ENCODE data around the gene LEMD2.

LEMD2 gene

DNA sequence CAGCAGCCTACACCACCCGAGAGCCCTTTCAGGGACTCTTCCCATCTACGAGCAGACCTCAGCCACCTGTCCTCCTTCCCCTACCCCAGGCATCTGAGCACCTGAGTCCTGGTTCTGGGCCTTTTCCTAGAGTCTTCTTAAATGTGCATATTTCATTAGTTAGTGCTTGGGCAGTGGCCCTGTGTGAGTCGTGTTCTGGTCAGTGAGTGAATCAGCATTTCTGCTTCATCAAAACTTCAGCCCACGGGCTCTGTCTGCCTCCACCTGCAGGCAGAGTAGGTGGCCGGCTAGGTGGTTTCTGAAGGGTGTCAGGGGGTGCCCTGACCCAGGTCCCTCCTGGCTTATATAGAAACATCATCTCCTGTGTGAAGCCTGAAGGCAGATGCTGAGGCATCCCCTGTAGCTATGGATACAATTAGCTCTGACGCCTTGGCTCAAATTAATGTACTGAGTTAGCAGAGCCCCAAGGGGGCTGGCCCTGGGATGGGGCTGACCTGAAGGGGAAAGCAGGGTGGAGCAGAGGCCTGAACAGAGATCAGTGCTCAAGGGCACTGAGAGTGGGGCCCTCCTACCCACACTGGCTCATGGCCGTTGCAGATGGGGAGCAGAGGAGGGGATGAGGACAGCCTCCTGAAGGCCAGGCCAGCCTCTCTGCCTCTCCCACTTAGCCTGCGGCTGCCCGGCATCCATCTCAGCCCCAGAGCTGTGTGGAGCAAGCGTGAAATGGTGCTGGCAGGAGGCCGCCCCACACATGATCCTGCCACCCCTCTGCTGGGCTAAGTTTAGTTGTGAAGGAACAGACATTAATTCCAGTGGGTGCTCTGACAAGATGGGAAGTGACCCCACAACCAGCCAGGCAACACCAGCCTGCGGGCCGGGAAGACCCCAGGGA is 55.9 kb downstream of the LEMD2 start:
- no peak for DNase-seq (ENCODE audit: low read depth)
- H3K4me3 ChIP-seq (ENCODE audit: low read length), result no peak overlapping the region
- TF ChIP-seq, protein P1, sequence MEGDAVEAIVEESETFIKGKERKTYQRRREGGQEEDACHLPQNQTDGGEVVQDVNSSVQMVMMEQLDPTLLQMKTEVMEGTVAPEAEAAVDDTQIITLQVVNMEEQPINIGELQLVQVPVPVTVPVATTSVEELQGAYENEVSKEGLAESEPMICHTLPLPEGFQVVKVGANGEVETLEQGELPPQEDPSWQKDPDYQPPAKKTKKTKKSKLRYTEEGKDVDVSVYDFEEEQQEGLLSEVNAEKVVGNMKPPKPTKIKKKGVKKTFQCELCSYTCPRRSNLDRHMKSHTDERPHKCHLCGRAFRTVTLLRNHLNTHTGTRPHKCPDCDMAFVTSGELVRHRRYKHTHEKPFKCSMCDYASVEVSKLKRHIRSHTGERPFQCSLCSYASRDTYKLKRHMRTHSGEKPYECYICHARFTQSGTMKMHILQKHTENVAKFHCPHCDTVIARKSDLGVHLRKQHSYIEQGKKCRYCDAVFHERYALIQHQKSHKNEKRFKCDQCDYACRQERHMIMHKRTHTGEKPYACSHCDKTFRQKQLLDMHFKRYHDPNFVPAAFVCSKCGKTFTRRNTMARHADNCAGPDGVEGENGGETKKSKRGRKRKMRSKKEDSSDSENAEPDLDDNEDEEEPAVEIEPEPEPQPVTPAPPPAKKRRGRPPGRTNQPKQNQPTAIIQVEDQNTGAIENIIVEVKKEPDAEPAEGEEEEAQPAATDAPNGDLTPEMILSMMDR (IDR thresholded peaks at IDR 0.05; ENCODE audit: insufficient read depth, low read depth, low read length, missing control alignments), result no peak

DNA sequence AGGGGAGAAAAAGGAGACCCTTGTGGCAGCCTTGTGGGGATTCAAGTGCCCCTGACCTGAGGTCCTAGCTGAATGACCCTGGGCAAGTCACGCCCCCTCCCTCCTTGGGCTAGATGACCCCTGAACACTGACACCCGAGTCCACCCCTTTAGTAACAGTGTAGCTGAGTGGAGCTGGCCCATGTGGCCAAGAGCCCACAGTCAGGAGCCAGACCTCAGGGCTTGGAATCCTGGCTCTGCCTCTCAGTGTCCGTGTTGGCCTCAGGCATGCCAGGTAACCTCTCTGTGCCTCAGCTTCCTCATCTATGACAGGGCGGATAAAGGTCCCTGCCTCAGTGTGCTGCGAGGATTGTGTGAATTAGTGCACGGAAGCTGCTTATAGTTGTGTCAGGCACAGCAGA is 56.5 kb downstream of the LEMD2 start:
- no peak overlapping the region for H3K4me3 ChIP-seq (ENCODE audit: low read length)
- TF ChIP-seq, protein P1 (IDR thresholded peaks at IDR 0.05; ENCODE audit: insufficient read depth, low read depth, low read length, missing control alignments), result no peak
- no peak for DNase-seq (ENCODE audit: low read depth)

DNA sequence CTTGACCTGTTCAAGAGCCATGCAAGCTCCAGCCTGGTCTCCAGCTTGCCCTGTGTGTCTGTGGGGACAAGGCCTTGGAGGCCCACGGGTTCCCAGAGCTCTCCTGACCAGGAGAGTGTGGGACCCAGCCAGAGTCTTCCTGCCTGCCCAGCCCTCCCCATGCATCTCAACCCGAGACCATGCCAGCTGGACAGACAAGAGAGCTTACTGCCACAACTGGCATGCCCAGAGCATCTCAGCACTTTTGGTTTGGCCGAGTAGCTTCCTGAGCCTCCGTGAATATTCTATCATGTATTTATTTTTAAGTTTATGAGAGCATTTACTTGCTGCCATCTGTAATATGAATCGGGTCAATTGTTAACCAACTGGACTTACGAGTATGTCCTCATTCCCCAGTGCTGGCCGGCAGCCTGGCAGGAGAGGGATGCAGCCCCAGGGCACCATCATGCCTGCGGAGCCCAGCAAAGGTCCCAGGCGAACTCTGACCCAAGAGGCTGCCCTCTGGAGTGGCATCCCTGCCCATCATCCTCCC is 57.1 kb downstream of the LEMD2 start:
- DNase-seq (ENCODE audit: low read depth), result no peak
- H3K4me3 ChIP-seq (ENCODE audit: low read length), result no peak overlapping the region
- TF ChIP-seq, protein P1 (IDR thresholded peaks at IDR 0.05; ENCODE audit: insufficient read depth, low read depth, low read length, missing control alignments), result no peak

DNA sequence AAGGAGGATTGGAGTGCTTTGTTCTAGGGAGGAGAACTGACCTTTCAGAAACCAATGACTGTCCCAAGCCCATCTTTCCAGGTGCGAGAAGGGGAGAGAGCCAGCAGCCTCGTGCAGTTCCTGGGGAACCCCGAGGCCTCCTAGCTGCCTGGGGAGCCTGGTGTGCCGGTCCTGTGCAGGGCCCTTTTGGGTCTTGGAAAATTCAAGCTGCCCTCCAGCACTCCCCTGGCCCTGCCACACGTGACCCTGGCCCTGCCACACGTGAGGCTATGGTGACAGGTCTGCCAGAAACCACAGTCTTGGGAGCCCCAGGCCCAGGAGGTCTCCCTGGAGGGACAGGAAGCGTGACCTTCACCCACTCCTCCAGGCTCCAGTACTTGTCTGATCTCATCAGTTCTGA is 57.9 kb downstream of the LEMD2 start:
- no peak overlapping the region for H3K4me3 ChIP-seq (ENCODE audit: low read length)
- no peak for DNase-seq (ENCODE audit: low read depth)
- TF ChIP-seq, protein P1 (IDR thresholded peaks at IDR 0.05; ENCODE audit: insufficient read depth, low read depth, low read length, missing control alignments), result no peak

DNA sequence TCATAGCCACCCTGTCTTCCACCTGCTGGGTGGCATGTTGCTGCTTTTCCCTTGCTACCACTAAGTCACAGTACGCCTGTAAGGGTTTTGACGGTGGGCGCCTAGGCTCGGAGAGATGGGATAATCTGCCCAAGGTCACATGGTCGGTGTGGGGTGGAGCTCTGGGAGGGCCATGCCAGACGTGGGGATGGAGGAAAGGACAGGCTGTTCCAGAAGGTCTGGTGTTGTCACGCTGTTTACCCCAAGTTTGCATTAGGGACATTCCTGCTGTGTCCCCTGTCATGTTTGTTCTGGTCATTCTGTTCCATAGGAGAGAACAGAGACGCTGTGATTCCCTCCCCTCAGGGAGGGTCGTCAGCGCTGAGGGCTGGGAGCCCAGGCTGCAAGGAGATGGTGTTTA is 58.3 kb downstream of the LEMD2 start:
- DNase-seq (ENCODE audit: low read depth), result no peak
- H3K4me3 ChIP-seq (ENCODE audit: low read length), result no peak overlapping the region

DNA sequence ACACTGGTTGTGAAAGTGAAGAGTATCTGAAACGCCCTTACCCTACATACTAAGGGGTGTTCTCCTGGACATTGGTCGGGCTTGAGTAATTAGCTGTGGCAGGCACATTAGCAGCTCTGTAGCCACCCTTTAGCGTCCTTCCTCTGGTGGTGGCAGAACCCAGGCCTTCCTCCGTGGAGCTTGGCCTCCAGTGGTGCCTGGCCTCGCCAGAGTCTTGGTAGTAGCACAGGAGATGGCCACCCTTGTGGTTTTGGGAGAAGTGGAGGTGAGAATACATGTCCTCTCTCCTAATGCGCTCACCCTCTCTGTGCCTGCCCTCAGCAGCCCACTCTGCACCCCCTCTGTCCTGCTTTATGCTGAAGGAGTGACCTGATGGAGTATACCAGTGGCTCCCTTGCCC is 59.9 kb downstream of the LEMD2 start:
- H3K4me3 ChIP-seq (ENCODE audit: low read length), result no peak overlapping the region
- no peak for DNase-seq (ENCODE audit: low read depth)
- TF ChIP-seq, protein P1 (IDR thresholded peaks at IDR 0.05; ENCODE audit: insufficient read depth, low read depth, low read length, missing control alignments), result no peak

More for the DNA sequence above, 58.3 kb downstream of the LEMD2 start:
- TF ChIP-seq, protein P1 (IDR thresholded peaks at IDR 0.05; ENCODE audit: insufficient read depth, low read depth, low read length, missing control alignments), result no peak
